HUES48 (cell line): Measurements from ENCODE around the gene C1orf226.
"Not testable (repeated sequence)": the region's sequence is repeated elsewhere in the genome, so short reads cannot be mapped to it uniquely, and the experiment has no call there.

Experiments used
- H3K27ac ChIP-seq: one replicate; pipeline ENCODE4 v1.7.0; 2013; ENCODE audit warnings: low read depth, low read length, inconsistent platforms
- H3K27me3 ChIP-seq: 2 replicates; pipeline ENCODE4 v1.6.1; 2013; ENCODE audit warnings: mild to moderate bottlenecking, low read length; ENCODE audit not compliant: control insufficient read depth, insufficient read depth
- H3K36me3 ChIP-seq: 2 replicates; pipeline ENCODE4 v1.6.1; 2013; ENCODE audit warnings: low read length; ENCODE audit not compliant: control insufficient read depth, insufficient read depth
- H3K4me1 ChIP-seq: 2 replicates; pipeline ENCODE4 v1.6.1; 2013; ENCODE audit warnings: mild to moderate bottlenecking, low read length; ENCODE audit not compliant: control insufficient read depth, insufficient read depth
- H3K4me3 ChIP-seq: 2 replicates; pipeline ENCODE4 v1.5.1; 2013; ENCODE audit warnings: mild to moderate bottlenecking, low read depth, low read length
- H3K9ac ChIP-seq: 2 replicates; pipeline ENCODE4 v1.6.1; 2013; ENCODE audit warnings: mild to moderate bottlenecking, low read depth, low read length, moderate library complexity
- H3K9me3 ChIP-seq: 2 replicates; pipeline ENCODE4 v1.6.1; 2013; ENCODE audit warnings: low read length; ENCODE audit not compliant: control insufficient read depth, insufficient read depth

The C1orf226 gene

DNA sequence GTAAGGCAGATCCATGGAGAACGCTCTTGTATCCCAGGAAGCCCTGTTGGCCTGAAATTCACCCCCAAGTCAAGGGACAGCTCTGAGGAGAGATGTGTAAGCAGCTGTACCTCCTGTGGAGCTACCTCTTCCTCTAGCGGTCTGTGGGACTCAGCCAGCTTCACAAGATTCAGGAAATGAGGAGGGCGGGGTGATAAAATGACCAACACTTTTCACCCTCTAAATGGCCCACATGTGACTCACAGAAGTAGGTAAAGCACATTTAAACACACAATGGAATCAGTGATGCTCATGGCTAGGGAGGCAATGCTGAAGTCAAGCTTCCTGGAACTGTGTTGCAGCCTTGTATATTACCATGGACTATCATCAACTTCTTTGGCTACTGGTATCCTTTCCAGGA, 30.5 kb downstream of the C1orf226 start, which contains the start of gene SH2D1B:
Gene SH2D1B (minus strand): TSS at position 135 of the 400 bp plus-strand sequence. CDS start 120 bp downstream, at position 15.
- H3K27me3 ChIP-seq = no peaks in the 10 kb centered on the region
- H3K27ac ChIP-seq = no peak within 1 kb of the TSS
- no peak within 1 kb of the TSS for H3K9ac ChIP-seq
- no peak within 1 kb of the TSS for H3K4me3 ChIP-seq
- no peaks in the 10 kb centered on the region for H3K36me3 ChIP-seq
- no peaks in the 10 kb centered on the region for H3K4me1 ChIP-seq
- H3K9me3 ChIP-seq = peaks cover 6% of the 10 kb centered on the region; the same call in 1 of the 2 replicates

DNA sequence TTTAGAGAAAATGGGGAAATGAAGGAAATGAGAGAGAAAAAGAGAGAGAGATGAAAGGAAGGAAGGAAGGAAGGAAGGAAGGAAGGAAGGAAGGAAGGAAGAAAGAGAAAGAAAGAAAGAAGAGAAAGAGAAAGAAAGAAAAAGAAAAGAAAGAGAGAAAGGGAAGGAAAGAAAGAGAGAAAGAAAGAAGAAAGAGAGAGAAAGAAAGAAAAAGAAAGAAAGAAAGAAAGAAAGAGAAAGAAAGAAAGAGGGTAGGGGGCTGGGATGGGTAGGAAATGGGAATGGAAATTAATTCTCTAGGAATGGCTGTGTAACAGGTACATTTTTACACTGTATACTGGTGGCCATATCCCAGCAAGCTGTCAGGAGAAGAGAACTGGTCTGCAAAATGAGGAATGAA, 34.7 kb downstream of the C1orf226 start:
- Histone ChIP-seq H3K4me3 (no peak overlapping the region), H3K9me3 (peaks cover 6% of the 10 kb centered on the region; the same call in 1 of the 2 replicates), H3K27me3 (no peaks in the 10 kb centered on the region), H3K9ac (no peak overlapping the region), H3K36me3 (no peaks in the 10 kb centered on the region), H3K4me1 (no peaks in the 10 kb centered on the region), H3K27ac (no peak overlapping the region)

DNA sequence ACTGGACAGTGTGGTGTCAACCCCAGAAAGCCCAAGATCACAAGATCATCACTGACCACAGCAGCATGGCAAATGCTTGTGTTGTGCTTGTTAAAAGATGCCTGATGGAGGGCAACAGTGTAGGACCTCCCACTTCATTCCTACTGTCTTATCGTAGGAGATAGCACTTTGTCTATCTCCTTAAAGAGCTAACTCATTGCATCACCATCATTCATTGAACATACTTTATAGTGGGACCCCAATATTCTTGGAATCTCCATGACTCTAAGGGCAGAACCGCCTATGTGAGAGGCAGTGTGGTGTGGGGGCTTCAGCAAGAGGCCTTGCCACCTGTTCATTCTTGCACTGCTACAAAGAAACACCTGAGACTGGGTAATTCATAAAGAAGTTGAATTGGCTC, 35.4 kb downstream of the C1orf226 start:
- peaks cover 6% of the 10 kb centered on the region; the same call in 1 of the 2 replicates for H3K9me3 ChIP-seq
- no peak overlapping the region for H3K4me3 ChIP-seq
- H3K27me3 ChIP-seq = no peaks in the 10 kb centered on the region
- no peak overlapping the region for H3K9ac ChIP-seq
- no peaks in the 10 kb centered on the region for H3K4me1 ChIP-seq
- no peak overlapping the region for H3K27ac ChIP-seq
- H3K36me3 ChIP-seq = no peaks in the 10 kb centered on the region

GRCh38 chr1:162417650-162418049, 36.1 kb downstream of the C1orf226 start:
- Histone ChIP-seq H3K4me1 (no peaks in the 10 kb centered on the region), H3K27ac (no peak overlapping the region), H3K9ac (no peak overlapping the region), H3K9me3 (peaks cover 6% of the 10 kb centered on the region; the same call in 1 of the 2 replicates), H3K36me3 (no peaks in the 10 kb centered on the region), H3K4me3 (no peak overlapping the region), H3K27me3 (no peaks in the 10 kb centered on the region)

DNA sequence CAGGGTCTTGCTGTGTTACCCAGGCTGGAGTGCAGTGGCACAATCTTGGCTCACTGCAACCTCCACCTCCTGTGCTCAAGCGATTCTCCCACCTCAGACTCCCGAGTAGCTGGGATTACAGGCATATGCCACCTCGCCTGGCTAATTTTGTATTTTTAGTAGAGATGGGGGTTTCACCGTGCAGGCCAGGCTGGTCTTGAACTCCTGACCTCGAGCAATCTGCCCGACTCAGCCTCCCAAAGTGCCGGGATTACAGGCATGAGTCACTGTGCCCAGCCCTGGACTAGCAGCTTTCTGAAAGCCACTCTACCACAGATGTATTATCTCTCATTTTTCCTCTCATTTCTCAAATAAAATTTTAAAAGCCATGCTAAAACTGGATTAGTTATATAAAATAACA, 37.1 kb downstream of the C1orf226 start:
- H3K4me3 ChIP-seq, H3K27me3 ChIP-seq, H3K9me3 ChIP-seq, H3K4me1 ChIP-seq, H3K9ac ChIP-seq, H3K36me3 ChIP-seq, H3K27ac ChIP-seq: not testable (repeated sequence)

- H3K9me3 ChIP-seq, H3K36me3 ChIP-seq, H3K9ac ChIP-seq, H3K4me1 ChIP-seq, H3K4me3 ChIP-seq, H3K27ac ChIP-seq, H3K27me3 ChIP-seq: not testable (repeated sequence)
Observed at GRCh38 chr1:162419450-162419931, 38.0 kb downstream of the C1orf226 start.

DNA sequence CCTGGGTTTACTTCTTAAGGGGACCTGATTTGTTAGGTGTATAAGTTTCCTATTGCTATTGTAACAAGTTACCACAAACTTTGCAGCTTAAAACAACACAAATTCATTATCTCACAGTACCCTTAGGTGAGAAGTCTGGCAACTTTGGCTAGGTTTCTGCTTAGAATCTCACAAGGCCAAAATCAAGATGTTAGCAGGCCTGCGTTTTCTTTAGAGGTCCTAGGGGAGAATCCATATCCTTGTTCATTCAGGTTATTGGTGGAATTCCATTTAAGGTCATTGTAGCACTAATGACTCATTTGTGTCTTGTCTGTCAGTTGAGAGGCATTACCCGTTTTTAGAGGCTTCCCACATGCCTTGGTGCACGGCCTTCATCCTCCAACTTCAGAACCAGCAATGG, 38.6 kb downstream of the C1orf226 start:
- no peaks in the 10 kb centered on the region for H3K4me1 ChIP-seq
- 0 out of 2 replicates have a peak, but pooled peaks cover 4% of the 10 kb centered on the region for H3K9me3 ChIP-seq
- no peak overlapping the region for H3K4me3 ChIP-seq
- no peak overlapping the region for H3K9ac ChIP-seq
- H3K27me3 ChIP-seq = no peaks in the 10 kb centered on the region
- H3K27ac ChIP-seq = no peak overlapping the region
- no peaks in the 10 kb centered on the region for H3K36me3 ChIP-seq

- Histone ChIP-seq H3K9me3 (no peaks in the 10 kb centered on the region), H3K4me3 (no peak overlapping the region), H3K9ac (no peak overlapping the region), H3K36me3 (no peaks in the 10 kb centered on the region), H3K27ac (no peak overlapping the region), H3K4me1 (no peaks in the 10 kb centered on the region), H3K27me3 (no peaks in the 10 kb centered on the region)
Observed at GRCh38 chr1:162421258-162422164, 40.0 kb downstream of the C1orf226 start.

GRCh38 chr1:162422662-162423375, 41.3 kb downstream of the C1orf226 start:
- Histone ChIP-seq H3K9ac (no peak overlapping the region), H3K9me3 (no peaks in the 10 kb centered on the region), H3K27ac (no peak overlapping the region), H3K4me1 (no peaks in the 10 kb centered on the region), H3K4me3 (no peak overlapping the region), H3K27me3 (no peaks in the 10 kb centered on the region), H3K36me3 (no peaks in the 10 kb centered on the region)

- H3K4me3 ChIP-seq = no peak overlapping the region
- no peak overlapping the region for H3K9ac ChIP-seq
- no peak overlapping the region for H3K27ac ChIP-seq
- no peaks in the 10 kb centered on the region for H3K36me3 ChIP-seq
- no peaks in the 10 kb centered on the region for H3K27me3 ChIP-seq
- H3K9me3 ChIP-seq = no peaks in the 10 kb centered on the region
- H3K4me1 ChIP-seq = no peaks in the 10 kb centered on the region
Observed at GRCh38 chr1:162430583-162430982, 49.1 kb downstream of the C1orf226 start.
